HG03457 (cell line): Measurements from ENCODE around the gene RMDN2.

Experiments used
- ATAC-seq: cut with Tn5 transposase; IDR thresholded peaks from one replicate; pipeline ENCODE4 v1.9.1; 2021; ENCODE audit warnings: moderate number of reproducible peaks; ENCODE audit not compliant: unreplicated experiment

Gene RMDN2, protein sequence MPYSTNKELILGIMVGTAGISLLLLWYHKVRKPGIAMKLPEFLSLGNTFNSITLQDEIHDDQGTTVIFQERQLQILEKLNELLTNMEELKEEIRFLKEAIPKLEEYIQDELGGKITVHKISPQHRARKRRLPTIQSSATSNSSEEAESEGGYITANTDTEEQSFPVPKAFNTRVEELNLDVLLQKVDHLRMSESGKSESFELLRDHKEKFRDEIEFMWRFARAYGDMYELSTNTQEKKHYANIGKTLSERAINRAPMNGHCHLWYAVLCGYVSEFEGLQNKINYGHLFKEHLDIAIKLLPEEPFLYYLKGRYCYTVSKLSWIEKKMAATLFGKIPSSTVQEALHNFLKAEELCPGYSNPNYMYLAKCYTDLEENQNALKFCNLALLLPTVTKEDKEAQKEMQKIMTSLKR

GRCh38 chr2:37925063-37925897, at the start of gene RMDN2:
TSS of gene RMDN2 (plus strand) at chr2:37925287. CDS start at chr2:37929278, 3,991 bp downstream.
- peak; percentile 81 for ATAC-seq

DNA sequence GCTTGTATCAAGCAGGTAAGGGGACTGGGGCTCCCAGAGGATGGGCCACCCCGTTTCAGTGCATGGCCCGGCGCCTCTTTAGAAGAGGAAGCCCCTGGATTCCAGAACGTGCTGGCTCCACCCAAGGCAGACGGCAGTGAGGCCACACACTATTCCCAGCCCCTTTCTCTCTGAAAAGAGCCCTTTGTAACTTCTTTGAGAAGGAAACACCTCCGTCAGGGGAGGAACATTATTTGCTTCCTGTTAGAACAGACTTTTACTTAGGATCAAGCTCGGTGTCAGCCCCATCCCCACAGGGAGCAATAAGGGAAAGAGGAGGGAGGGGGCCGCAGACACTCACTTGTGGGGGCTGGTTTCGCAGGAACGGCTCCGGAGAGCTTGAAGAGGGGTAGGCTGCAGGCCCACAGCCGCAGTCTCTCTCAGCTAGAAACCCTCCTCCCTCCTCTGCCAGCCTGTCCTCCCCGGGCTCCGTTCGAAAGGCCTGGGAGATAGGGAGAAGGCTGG, 49.6 kb upstream of the RMDN2 start:
- no peak for ATAC-seq

GRCh38 chr2:37876227-37876626, 48.9 kb upstream of the RMDN2 start:
- ATAC-seq: no peak

- ATAC-seq: no peak
These were observed 47.4 kb upstream of the RMDN2 start for GRCh38 chr2:37877457-37878315.

- no peak for ATAC-seq
These were observed 46.6 kb upstream of the RMDN2 start for GRCh38 chr2:37878536-37878935.

- no peak for ATAC-seq
These were observed 44.5 kb upstream of the RMDN2 start for GRCh38 chr2:37880551-37880950.

DNA sequence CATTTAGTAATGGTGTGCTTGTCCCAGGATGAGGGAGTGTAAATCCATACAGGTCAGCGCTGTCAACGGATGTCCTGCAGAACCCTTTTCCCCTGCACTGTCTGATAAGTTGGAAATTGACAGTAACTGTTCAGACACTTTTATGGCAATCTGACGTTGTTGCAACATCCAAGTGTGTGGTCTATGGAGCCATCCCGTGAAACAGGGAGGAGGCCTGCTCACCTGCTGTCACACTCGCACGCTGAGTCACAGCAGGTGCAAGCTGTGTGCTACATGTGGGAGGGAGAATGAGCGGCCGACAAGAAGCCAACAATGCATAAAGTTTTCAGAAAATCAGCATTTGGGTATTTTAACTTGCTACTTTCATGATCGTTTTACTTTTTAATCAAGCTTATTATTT, 43.7 kb upstream of the RMDN2 start:
- ATAC-seq: no peak

- no peak for ATAC-seq
These were observed 43.1 kb upstream of the RMDN2 start for GRCh38 chr2:37882036-37882435.

DNA sequence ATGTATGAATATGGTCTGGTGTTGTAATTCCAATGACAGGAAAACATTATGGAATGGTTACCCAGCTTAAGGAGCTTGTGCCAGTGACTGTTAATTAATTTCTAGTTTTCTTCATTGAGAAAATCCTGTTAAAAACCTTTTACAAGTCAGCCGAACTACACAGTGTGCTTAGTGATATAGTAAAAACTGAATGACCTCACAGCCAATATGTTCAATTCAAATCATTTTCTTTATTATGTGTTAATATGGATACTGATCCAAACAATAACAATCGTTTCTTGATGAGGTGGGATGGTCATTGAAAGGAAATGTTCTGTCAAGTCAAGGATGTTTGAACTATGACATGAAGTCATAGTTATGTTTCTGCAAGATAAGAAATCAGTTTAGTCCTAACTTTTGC, 41.6 kb upstream of the RMDN2 start:
- ATAC-seq: no peak

- ATAC-seq: no peak
These were observed 39.6 kb upstream of the RMDN2 start for GRCh38 chr2:37885329-37885993.

GRCh38 chr2:37886745-37887144, 38.3 kb upstream of the RMDN2 start:
- ATAC-seq: no peak

DNA sequence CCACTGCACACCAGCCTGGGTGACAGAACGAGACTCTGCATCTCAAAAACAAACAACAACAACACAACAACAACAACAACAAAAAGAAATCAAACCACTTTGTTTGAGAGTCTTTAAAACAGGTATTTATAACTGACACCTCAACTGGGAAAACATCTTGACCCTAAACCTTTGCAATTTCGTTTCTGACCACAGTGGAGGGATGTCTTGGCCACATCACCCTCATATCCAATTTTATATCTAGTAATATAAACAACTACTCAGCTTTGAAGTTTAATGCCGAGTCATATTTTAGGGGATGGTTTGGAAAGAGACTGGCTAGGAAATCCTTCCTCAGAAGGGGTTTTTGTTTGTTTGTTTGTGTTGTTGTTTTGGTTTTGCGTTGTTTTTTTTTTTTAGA, 37.8 kb upstream of the RMDN2 start:
- ATAC-seq: no peak

- ATAC-seq: no peak
These were observed 34.1 kb upstream of the RMDN2 start for GRCh38 chr2:37890893-37891495.

DNA sequence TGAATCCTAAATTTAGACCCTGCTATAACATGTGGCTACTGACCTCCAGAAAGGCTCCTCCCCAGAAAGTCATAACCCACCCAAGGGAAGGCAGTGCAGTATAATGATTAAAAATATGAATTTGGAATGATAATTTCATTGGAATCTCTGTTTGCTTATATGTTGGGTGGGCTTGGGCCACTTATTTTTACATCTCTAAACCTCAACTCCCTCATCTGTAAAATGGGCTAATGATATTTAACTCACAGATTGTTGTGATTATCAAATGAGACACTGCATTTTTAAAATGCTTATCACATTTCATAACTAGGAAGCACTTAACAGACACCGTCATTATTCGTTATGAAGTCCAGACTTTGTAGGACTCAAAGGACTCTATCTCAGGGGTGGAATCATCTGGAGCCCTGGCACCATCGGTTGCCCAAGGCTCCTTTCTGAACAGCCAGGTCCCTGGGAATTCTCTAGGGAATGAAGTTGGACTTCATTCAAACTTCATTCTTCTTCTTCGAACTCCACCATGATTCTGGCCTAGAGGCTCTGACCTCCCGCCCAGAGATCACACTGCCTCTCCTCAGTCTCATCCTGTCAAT, 33.1 kb upstream of the RMDN2 start:
- ATAC-seq: no peak

- peak; percentile 50 for ATAC-seq
These were observed 32.5 kb upstream of the RMDN2 start for GRCh38 chr2:37892436-37893114.

DNA sequence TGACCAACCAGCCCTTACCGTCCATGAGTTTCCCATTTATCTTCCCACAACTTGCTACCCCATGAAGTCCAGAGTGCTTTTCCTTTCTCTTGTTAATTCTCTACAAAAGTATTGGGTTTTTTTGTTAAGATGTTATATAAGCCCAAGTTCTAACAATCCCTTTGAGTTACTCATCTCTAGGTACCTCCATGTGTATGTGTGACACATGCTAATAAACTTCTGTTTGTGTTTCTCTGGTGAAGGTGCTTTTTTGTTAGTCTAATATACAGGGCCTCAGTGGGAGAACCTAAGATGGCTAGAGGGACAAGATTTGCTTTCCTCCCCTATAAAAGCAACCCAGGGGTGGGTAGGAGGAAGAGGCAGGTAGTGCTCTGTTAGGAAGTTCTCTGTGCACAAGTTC, 31.8 kb upstream of the RMDN2 start:
- no peak for ATAC-seq

- no peak for ATAC-seq
These were observed 31.0 kb upstream of the RMDN2 start for GRCh38 chr2:37894047-37894446.

DNA sequence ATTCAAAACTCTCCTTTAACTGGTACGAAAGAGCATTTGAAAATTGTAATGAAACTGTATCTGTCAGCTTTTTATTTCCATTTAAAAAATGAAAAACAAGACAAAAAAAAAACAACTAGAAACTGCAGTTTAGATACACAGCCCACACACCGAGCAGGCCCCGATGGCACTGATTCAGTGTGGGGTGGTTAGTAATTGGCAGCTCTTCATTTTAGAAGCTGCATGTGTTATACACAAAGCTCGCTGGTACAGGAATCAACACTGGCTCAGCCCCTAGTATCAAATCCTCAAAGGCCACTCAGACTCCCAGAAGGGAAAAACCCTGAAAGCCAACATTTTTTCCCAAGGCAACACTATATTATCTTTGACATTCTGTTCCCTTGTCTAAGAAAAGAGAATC, 30.5 kb upstream of the RMDN2 start:
- no peak for ATAC-seq

DNA sequence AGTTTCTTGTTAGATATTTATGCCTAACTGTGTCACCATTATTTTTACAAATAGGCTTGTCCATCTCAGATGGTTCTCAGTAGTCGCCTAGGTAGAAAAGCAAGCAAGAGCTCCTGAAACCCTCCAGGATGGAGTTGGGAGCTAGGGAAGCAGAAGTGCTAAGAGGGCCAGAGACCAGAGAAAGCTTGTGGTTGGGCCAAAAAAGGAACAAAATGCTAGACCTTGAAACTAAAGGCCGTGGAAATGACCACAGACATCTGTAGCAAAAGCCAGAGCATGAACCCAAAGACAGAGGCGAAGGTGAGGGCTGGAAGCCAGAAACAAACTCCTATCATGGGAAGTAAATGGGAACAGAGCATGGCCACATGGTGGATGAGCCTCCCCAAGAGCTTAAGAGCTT, 29.9 kb upstream of the RMDN2 start:
- no peak for ATAC-seq
